RWPE2 (cell line): Measurements from ENCODE around the gene SORCS2.

Experiments
- ATAC-seq: fragments of 200-7000 bp; cut with Tn5 transposase; 3 replicates; pipeline ENCODE4 v1.9.1; 2021; ENCODE audit warnings: low read depth
- DNase-seq: peaks from one replicate; pipeline ENCODE4 v3.0.0-alpha.2; 2020; ENCODE audit warnings: low spot score
- H3K27ac ChIP-seq: fragments of 450-650 bp; 2 replicates; pipeline ENCODE4 v1.5.1; 2017; ENCODE audit warnings: mild to moderate bottlenecking; ENCODE audit not compliant: poor library complexity, severe bottlenecking
- H3K27me3 ChIP-seq: fragments of 250-450 bp; sonication (Bioruptor Pico); 2 replicates; pipeline ENCODE4 v1.5.1; 2021; ENCODE audit warnings: mild to moderate bottlenecking, moderate library complexity; ENCODE audit not compliant: insufficient read depth, poor library complexity, severe bottlenecking
- H3K36me3 ChIP-seq: fragments of 250-450 bp; sonication (Bioruptor Pico); 2 replicates; pipeline ENCODE4 v1.5.1; 2020; ENCODE audit warnings: low read depth, mild to moderate bottlenecking, moderate library complexity
- H3K4me1 ChIP-seq: fragments of 250-450 bp; sonication (Bioruptor Pico); 2 replicates; pipeline ENCODE4 v1.5.1; 2021; ENCODE audit warnings: mild to moderate bottlenecking, moderate library complexity; ENCODE audit not compliant: insufficient read depth, poor library complexity, severe bottlenecking
- H3K4me3 ChIP-seq: fragments of 250-450 bp; sonication (Bioruptor Pico); 2 replicates; pipeline ENCODE4 v1.5.1; 2021; ENCODE audit warnings: mild to moderate bottlenecking, moderate library complexity; ENCODE audit not compliant: severe bottlenecking
- H3K9me3 ChIP-seq: fragments of 250-450 bp; sonication (Bioruptor Pico); 2 replicates; pipeline ENCODE4 v1.5.1; 2021; ENCODE audit warnings: mild to moderate bottlenecking, moderate library complexity; ENCODE audit not compliant: severe bottlenecking
- TF ChIP-seq, protein P1 (sequence below): fragments of 450-650 bp; IDR thresholded peaks from one replicate; pipeline ENCODE4 v1.5.1; 2017; ENCODE audit warnings: mild to moderate bottlenecking, moderate library complexity; ENCODE audit not compliant: poor library complexity, severe bottlenecking

The SORCS2 gene

DNA sequence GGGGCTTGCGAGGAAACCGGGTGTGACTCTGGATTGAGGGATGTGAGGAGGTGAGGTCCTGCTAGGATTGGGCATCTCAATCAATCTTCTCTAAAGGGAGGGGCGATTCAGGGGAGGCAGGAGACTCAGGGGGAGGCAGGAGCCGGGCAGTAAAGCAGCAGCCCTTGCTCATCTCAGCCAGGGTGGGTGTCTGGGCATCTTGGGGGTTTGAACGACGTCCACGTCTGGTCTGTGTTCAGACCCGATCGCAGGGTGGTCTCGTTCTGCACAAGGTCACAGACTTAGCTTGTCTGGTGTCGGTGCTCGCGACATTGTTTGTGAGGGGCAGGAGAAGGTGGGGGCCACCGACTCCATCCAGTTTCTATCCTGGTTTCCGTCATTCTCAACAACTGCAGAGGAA, 473.7 kb downstream of the SORCS2 start:
- H3K27ac ChIP-seq = no peak overlapping the region
- DNase-seq = no peak
- no peak for ATAC-seq
- no peaks in the 10 kb centered on the region for H3K36me3 ChIP-seq
- H3K4me3 ChIP-seq = no peak overlapping the region
- no peaks in the 10 kb centered on the region for H3K27me3 ChIP-seq
- TF ChIP-seq, protein P1, sequence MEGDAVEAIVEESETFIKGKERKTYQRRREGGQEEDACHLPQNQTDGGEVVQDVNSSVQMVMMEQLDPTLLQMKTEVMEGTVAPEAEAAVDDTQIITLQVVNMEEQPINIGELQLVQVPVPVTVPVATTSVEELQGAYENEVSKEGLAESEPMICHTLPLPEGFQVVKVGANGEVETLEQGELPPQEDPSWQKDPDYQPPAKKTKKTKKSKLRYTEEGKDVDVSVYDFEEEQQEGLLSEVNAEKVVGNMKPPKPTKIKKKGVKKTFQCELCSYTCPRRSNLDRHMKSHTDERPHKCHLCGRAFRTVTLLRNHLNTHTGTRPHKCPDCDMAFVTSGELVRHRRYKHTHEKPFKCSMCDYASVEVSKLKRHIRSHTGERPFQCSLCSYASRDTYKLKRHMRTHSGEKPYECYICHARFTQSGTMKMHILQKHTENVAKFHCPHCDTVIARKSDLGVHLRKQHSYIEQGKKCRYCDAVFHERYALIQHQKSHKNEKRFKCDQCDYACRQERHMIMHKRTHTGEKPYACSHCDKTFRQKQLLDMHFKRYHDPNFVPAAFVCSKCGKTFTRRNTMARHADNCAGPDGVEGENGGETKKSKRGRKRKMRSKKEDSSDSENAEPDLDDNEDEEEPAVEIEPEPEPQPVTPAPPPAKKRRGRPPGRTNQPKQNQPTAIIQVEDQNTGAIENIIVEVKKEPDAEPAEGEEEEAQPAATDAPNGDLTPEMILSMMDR = no peak
- H3K9me3 ChIP-seq = no peaks in the 10 kb centered on the region
- H3K4me1 ChIP-seq = no peaks in the 10 kb centered on the region

DNA sequence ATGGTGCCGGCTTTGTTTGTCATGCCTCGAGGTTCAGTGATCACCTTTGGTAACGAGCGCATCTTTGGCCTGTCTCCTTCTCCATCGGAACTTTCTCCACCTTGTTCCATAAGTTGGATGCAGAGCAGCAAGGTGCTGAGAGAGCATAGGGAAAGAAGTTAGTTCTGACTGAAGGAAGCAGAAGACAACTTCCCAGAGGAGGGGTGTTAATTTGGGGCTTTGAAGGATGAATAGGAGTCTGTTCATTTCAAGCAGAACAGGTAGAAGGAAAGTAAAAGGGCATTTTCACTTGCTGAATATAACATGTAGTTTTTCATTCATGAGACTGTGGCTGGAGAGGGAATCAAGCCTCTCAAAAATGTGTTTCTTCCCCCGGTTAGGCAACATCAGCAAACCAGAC, 474.4 kb downstream of the SORCS2 start:
- H3K36me3 ChIP-seq = no peaks in the 10 kb centered on the region

DNA sequence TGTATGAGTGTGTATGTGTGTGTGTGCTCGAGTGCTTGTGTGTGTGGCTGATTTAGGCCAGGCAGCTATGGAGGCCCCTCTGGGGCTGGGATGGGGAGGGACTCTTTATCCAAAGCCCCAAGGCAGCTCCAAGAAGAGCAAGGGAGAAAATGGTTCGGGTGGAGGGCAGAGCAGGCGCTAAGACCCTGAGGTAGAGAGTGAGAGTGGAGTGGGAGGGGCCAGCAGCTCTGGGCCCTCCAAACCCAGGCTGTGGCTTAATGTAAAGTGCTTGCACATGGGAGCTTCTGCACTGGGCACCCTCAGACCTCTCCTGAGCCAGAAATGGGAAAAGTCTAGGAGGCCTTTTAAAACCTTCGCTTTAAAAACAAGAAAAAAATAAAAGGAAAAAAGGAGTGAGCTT, 475.9 kb downstream of the SORCS2 start:
- Histone ChIP-seq H3K4me1 (no peaks in the 10 kb centered on the region), H3K27ac (no peak overlapping the region), H3K27me3 (no peaks in the 10 kb centered on the region), H3K9me3 (no peaks in the 10 kb centered on the region), H3K36me3 (no peaks in the 10 kb centered on the region), H3K4me3 (no peak overlapping the region)
- ATAC-seq = no peak
- TF ChIP-seq, protein P1 = no peak
- DNase-seq = no peak

More for the DNA sequence above, 474.4 kb downstream of the SORCS2 start:
- Histone ChIP-seq H3K27me3 (no peaks in the 10 kb centered on the region), H3K27ac (no peak overlapping the region), H3K9me3 (no peaks in the 10 kb centered on the region), H3K4me3 (no peak overlapping the region), H3K4me1 (no peaks in the 10 kb centered on the region)
- TF ChIP-seq, protein P1 = no peak
- DNase-seq = no peak
- ATAC-seq = no peak

DNA sequence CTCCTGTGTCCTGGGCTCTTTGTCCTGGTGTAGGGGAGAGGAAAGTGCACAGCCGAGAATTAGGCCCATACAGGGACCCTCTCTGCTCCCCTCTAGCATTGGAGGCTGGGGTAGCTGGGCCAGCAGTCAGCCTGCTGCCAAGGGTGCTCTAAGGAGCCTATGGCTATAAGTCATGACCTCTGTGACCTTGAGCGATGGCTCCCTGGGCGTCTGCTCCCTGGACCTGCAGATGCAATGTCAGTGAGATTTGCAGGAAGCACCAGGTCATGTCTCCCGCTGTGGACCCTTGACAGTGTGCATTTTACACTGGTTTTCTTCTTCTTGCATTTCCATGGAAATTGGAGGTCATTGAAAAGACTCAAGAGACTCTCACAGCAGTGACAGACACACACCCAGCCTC, 476.5 kb downstream of the SORCS2 start:
- DNase-seq = no peak
- Histone ChIP-seq H3K27ac (no peak overlapping the region), H3K27me3 (no peaks in the 10 kb centered on the region), H3K9me3 (no peaks in the 10 kb centered on the region), H3K4me3 (no peak overlapping the region), H3K4me1 (no peaks in the 10 kb centered on the region), H3K36me3 (no peaks in the 10 kb centered on the region)
- TF ChIP-seq, protein P1 = no peak
- ATAC-seq = no peak

DNA sequence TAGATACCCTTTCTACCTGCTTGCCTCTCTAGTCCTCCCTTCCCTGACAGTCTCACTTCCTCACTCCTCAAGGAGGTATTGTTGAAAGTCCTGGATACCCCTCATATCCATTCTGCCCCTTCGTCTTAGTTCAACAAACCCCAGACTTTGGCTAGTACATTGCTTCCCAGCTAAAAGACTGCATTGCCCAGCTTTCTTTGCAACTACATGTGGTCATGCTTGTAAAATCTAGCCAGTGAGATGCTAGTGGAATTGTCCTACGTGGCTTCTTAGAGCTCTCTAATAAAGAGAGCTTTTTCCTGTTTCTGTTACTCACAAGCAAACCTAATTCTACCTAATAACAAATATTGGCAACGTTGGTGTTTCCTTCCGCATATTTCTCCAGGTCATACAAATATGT, 480.3 kb downstream of the SORCS2 start:
- DNase-seq (no peak), ATAC-seq (no peak)
- Histone ChIP-seq H3K27ac (no peak overlapping the region), H3K36me3 (no peaks in the 10 kb centered on the region), H3K4me3 (no peak overlapping the region), H3K9me3 (no peaks in the 10 kb centered on the region), H3K27me3 (no peaks in the 10 kb centered on the region), H3K4me1 (peaks cover 7% of the 10 kb centered on the region)
- TF ChIP-seq, protein P1 = no peak
